ENCODE measurements around the gene ZKSCAN4. TPM values are rescaled to one million over a fixed set of nuclear protein-coding genes. Genes with fewer than 3 reads are reported as not detected.

The ZKSCAN4 gene
- total RNA-seq (2014; rRNA removed; shearing (Covaris generic)), result 3.5 and 4.6 TPM in 2 replicates
- 2.9 and 4.0 TPM in 2 replicates for polyA plus RNA-seq (2015; cell fraction: cytosol; rRNA removed)
- 7.9 and 9.1 TPM in 2 replicates for polyA plus RNA-seq (2015; cell fraction: nucleus; rRNA removed)

GRCh38 chr6:28252009-28252975 is at the start of gene ZKSCAN4:
Gene ZKSCAN4, minus strand, starts transcription at chr6:28252269. Its CDS starts 289 bp downstream, at chr6:28251980.
- in situ Hi-C loops (cut with HindIII; ENCODE audit: low pct_unique_long_range_greater_than_20kb, low sequenced_read_pairs), result no loop called here
- DNase-seq (ENCODE audit: low read depth, low spot score), result peak; percentile 91

DNA sequence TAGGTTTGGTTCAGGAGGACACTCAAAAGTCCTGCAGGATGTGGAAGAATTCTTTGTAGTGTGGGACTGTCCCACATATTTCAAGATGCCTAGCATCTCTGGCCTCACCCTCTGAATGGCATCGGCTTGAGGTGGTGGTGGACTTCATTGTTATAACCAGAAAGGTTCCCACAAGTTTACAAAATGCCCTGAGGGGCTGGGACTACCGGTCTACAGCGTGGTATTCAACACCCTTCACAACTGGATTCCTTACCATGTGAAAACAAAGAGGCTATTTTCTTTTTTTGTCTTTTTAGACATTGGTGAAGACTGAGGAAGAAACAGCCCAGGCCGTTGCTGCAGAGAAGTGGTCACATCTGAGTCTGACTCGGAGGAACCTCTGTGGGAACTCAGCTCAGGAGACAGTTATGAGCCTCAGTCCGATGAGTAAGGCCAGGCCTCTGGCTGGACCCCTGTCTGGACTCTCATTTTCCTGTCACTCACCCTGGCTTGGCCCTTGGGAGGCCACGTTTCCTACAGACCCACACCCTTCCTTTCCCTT is 44.5 kb upstream of the ZKSCAN4 start:
- in situ Hi-C loops (cut with HindIII; ENCODE audit: low pct_unique_long_range_greater_than_20kb, low sequenced_read_pairs), result no loop called here
- peak; percentile 55 for DNase-seq (ENCODE audit: low read depth, low spot score)

DNA sequence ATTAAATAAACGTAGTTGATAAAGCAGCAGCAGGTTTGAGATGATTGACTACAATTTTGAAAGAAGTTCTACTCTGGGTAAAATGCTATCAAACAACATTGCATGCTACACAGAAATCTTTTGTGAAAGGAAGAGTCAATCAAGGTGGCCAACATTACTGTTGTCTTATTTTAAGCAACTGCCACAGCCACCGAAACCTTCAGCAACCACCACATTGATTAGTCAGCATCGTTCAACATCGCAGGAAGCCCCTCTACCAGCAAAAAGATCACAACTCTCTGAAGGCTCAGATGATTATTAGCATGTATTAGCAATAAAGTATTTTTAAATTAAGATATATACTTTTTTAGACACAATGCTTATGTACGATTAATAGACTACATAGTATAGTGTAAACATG is 43.3 kb upstream of the ZKSCAN4 start:
- in situ Hi-C loops (cut with HindIII; ENCODE audit: low pct_unique_long_range_greater_than_20kb, low sequenced_read_pairs), result no loop called here
- DNase-seq (ENCODE audit: low read depth, low spot score), result no peak

DNA sequence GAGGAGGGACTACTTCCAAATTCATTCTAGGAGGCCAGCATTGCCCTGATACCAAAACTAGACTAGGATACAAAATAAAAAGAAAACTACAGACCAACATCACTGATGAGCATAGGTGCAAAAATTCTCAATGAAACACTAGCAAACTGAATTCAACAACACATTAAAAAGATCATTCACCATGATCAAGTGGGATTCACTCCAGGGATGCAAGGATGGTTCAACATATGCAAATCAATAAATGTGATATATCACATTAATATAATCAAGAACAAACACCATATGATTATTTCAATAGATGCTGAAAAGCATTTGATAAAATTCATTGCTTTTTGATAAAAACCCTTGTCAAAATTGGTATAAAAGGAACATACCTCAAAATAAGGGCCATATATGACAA is 39.5 kb upstream of the ZKSCAN4 start:
- in situ Hi-C loops (cut with HindIII; ENCODE audit: low pct_unique_long_range_greater_than_20kb, low sequenced_read_pairs), result no loop called here
- no peak for DNase-seq (ENCODE audit: low read depth, low spot score)

- in situ Hi-C loops (cut with HindIII; ENCODE audit: low pct_unique_long_range_greater_than_20kb, low sequenced_read_pairs), result no loop called here
- no peak for DNase-seq (ENCODE audit: low read depth, low spot score)
These were observed 30.9 kb upstream of the ZKSCAN4 start for GRCh38 chr6:28282926-28283325.

DNA sequence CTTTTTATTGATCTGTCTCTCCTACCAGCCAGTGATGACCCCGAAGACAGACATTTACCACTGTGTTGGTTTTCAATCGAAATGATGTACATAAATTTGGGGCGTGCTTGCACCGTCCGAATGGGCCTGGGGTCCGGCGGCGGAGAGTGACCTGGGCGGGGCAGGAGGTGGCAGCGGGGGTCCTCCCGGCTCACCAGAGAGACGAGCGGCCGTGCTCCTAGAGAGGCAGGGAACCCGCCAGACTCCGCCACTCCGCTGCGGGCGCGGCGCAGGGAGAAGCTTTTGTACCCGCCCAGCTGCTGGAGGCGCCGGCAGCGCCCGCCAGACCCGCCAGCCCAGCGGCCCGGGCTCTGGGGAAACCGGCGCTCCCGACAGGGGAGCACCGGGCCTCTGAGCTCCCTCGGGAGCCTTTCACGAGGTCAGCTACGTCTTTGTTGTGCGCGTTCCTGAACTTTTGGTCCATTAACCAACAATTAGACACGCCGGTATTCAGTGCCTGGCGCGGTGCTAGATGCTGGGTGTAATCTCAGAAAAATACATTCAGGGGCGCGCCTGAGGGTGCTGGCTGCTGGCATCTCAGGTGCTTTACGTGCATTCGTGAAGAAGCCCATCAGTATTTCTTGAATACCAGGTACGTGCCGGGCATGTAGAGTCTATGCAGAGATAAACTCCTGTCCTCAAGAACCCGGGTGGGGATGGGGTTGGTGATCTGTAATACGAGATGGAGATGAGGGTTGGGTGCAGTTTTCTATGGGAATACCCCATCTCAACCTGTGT is 29.4 kb upstream of the ZKSCAN4 start, which contains the start of gene PGBD1:
PGBD1 (plus strand) TSS at position 285 of the 777 bp plus-strand sequence. CDS start 2,242 bp downstream, outside the sequence.
- DNase-seq (ENCODE audit: low read depth, low spot score), result peak; percentile 69
- in situ Hi-C loops (cut with HindIII; ENCODE audit: low pct_unique_long_range_greater_than_20kb, low sequenced_read_pairs), result no loop called here

GRCh38 chr6:28280595-28281287 is 28.7 kb upstream of the ZKSCAN4 start:
- no peak for DNase-seq (ENCODE audit: low read depth, low spot score)
- in situ Hi-C loops (cut with HindIII; ENCODE audit: low pct_unique_long_range_greater_than_20kb, low sequenced_read_pairs), result no loop called here

DNA sequence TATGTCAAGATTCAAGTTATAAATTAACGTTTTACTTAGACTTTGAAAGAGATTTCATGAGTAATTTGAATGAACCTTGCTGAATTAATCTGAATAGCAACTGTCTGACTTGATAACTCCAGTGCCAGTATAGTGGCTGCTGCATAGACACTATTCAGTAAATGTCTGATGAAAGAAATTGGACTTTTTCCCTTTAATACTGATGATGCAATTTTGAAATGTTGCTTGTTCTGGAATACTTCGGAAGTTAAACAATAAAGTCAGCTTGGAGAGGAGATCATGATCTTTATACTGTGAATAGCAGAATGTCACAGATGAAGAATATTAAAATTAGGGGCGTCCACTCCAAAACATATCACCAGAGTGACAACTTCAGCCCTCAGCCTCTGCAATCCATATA is 25.7 kb upstream of the ZKSCAN4 start:
- in situ Hi-C loops (cut with HindIII; ENCODE audit: low pct_unique_long_range_greater_than_20kb, low sequenced_read_pairs), result no loop called here
- DNase-seq (ENCODE audit: low read depth, low spot score), result no peak

GRCh38 chr6:28274888-28275287 is 22.8 kb upstream of the ZKSCAN4 start:
- in situ Hi-C loops (cut with HindIII; ENCODE audit: low pct_unique_long_range_greater_than_20kb, low sequenced_read_pairs), result no loop called here
- no peak for DNase-seq (ENCODE audit: low read depth, low spot score)

DNA sequence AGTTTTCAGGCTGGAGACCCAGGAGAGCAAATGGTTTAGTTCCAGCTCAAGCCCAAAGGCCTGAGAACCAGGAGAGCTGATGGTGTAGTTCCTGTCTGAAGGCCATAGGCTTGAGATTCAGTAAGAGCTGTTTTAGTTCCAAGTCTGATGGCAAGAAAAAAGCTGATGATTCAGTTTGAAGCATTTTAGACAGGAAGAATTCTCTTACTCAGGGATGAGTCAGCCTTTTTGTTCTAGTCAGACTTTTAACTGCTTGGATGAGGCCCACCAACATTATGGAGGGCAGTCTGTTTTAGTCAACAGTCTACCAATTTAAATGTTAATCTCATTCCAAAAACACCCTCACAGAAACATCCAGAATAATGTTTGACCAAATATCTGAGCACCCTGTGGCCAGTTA is 17.4 kb upstream of the ZKSCAN4 start:
- DNase-seq (ENCODE audit: low read depth, low spot score), result no peak
- in situ Hi-C loops (cut with HindIII; ENCODE audit: low pct_unique_long_range_greater_than_20kb, low sequenced_read_pairs), result no loop called here

GRCh38 chr6:28267695-28268059 is 15.6 kb upstream of the ZKSCAN4 start:
- in situ Hi-C loops (cut with HindIII; ENCODE audit: low pct_unique_long_range_greater_than_20kb, low sequenced_read_pairs), result no loop called here
- DNase-seq (ENCODE audit: low read depth, low spot score), result no peak

DNA sequence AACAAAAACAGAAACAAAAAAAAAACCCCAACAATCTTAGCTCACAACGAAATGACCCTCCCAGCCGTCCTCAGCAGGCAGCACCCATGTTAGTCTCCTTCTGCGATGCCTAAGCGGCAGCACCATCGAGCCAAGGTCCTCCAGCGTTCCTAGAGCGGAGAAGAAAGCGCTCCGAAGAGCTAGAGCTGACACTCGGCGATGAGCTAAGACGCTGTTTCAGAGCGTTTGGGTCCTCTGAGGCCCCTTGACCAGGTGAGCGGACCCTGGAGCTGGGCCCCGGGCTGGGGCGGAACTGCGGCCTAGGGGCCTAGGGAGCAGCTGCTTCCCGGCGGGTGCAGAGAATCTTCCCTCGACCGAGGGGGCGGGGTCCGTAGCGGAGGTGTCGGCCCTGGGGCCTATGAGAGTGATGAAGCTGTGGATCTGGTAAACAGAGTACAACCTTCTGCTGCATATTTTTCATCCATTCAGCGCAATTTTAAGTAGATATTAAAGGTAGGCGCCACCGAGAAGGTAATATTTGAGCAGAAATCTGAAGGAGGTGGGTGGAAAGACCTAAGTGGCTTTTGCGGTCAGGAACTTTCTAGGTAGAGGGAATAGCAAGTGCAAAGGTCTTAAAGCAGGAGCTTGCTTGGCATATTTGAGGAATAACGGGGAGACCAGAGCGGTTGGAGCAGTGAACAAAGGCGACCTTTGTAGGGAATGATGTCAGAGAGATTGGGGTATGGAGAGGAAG is 15.1 kb upstream of the ZKSCAN4 start, which contains the start of gene ZSCAN26:
ZSCAN26 (plus strand) TSS at position 182 of the 733 bp plus-strand sequence. CDS start 4,777 bp downstream, outside the sequence.
- DNase-seq (ENCODE audit: low read depth, low spot score), result peak; percentile 89
- in situ Hi-C loops (cut with HindIII; ENCODE audit: low pct_unique_long_range_greater_than_20kb, low sequenced_read_pairs), result no loop called here

GRCh38 chr6:28266563-28266961 is 14.5 kb upstream of the ZKSCAN4 start:
- DNase-seq (ENCODE audit: low read depth, low spot score), result no peak
- in situ Hi-C loops (cut with HindIII; ENCODE audit: low pct_unique_long_range_greater_than_20kb, low sequenced_read_pairs), result no loop called here

GRCh38 chr6:28264834-28265401 is 12.8 kb upstream of the ZKSCAN4 start:
- in situ Hi-C loops (cut with HindIII; ENCODE audit: low pct_unique_long_range_greater_than_20kb, low sequenced_read_pairs), result no loop called here
- no peak for DNase-seq (ENCODE audit: low read depth, low spot score)

GRCh38 chr6:28263922-28264321 is 11.9 kb upstream of the ZKSCAN4 start:
- DNase-seq (ENCODE audit: low read depth, low spot score), result no peak
- in situ Hi-C loops (cut with HindIII; ENCODE audit: low pct_unique_long_range_greater_than_20kb, low sequenced_read_pairs), result no loop called here

All from SK-MEL-5 (cell line).